IMR-90 (cell line): ENCODE data around the gene R3HDM2. TPM values are rescaled to one million over a fixed set of nuclear protein-coding genes. Genes with fewer than 3 reads are reported as not detected.

Experiments
- ATAC-seq: fragments of 200-7000 bp; cut with Tn5 transposase; 2 replicates; pipeline ENCODE4 v1.9.1; 2020; ENCODE audit warnings: low read depth, mild to moderate bottlenecking, moderate library complexity
- BruUV-seq: library from RNA; stranded (reverse); fragments of 400-500 nt; replicated peaks from 2 replicates; lab custom pipeline; 2021; lab: Mats Ljungman, UMichigan
- CTCF ChIA-PET: fragments of 300-600 bp; formaldehyde crosslinking; extraction: SDS; loops from one replicate; lab custom pipeline; 2021; ENCODE audit warnings: antibody characterized with exemption; lab: Yijun Ruan, JAX
- POLR2A ChIA-PET: fragments of 300-600 bp; sonication (Branson Sonifier 250); formaldehyde crosslinking; loops from one replicate; lab custom pipeline; 2022; ENCODE audit warnings: antibody characterized with exemption; ENCODE audit not compliant: unreplicated experiment; lab: Charles Lee
- DNase-seq: peaks from one replicate; pipeline ENCODE4 v3.0.0; 2013
- H2AFZ ChIP-seq: replicated peaks from 2 replicates; pipeline ENCODE3; 2013; ENCODE audit warnings: low read length, mild to moderate bottlenecking; ENCODE audit not compliant: poor library complexity
- H2AK5ac ChIP-seq: 2 replicates; pipeline ENCODE4 v1.6.1; 2013; ENCODE audit warnings: low read depth, low read length, inconsistent platforms
- H2AK9ac ChIP-seq: replicated peaks from 2 replicates; pipeline ENCODE3; 2013; ENCODE audit warnings: mild to moderate bottlenecking, low read depth, low read length, moderate library complexity; ENCODE audit not compliant: poor library complexity
- H2BK120ac ChIP-seq: 2 replicates; pipeline ENCODE4 v1.6.1; 2013; ENCODE audit warnings: low read depth, low read length, inconsistent platforms
- H2BK15ac ChIP-seq: 3 replicates; pipeline ENCODE4 v1.6.1; 2013; ENCODE audit warnings: low read depth, low read length, inconsistent platforms
- H2BK20ac ChIP-seq: 2 replicates; pipeline ENCODE4 v1.6.1; 2013; ENCODE audit warnings: low read depth, mild to moderate bottlenecking, inconsistent platforms, low read length, moderate library complexity
- H2BK5ac ChIP-seq: 2 replicates; pipeline ENCODE4 v1.6.1; 2013; ENCODE audit warnings: mild to moderate bottlenecking, low read depth, low read length, inconsistent platforms; ENCODE audit not compliant: poor library complexity, severe bottlenecking
- H3K14ac ChIP-seq: replicated peaks from 2 replicates; pipeline ENCODE4 v1.6.1; 2013; ENCODE audit warnings: low read depth, low read length, inconsistent platforms
- H3K18ac ChIP-seq: 2 replicates; pipeline ENCODE4 v1.6.1; 2013; ENCODE audit warnings: low read depth, low read length, control low read depth
- H3K23ac ChIP-seq: 2 replicates; pipeline ENCODE4 v1.6.1; 2013; ENCODE audit warnings: low read depth, low read length, inconsistent platforms
- H3K27ac ChIP-seq: 2 replicates; pipeline ENCODE4 v1.5.1; 2013; ENCODE audit warnings: mild to moderate bottlenecking, control low read depth, low read length; ENCODE audit not compliant: insufficient read depth
- H3K27me3 ChIP-seq: 2 replicates; pipeline ENCODE4 v1.6.1; 2013; ENCODE audit warnings: low read length; ENCODE audit not compliant: control insufficient read depth, insufficient read depth
- H3K36me3 ChIP-seq: 2 replicates; pipeline ENCODE4 v1.6.1; 2013; ENCODE audit warnings: low read length, mixed read lengths; ENCODE audit not compliant: control insufficient read depth, insufficient read depth
- H3K4ac ChIP-seq: 2 replicates; pipeline ENCODE4 v1.6.1; 2013; ENCODE audit warnings: low read depth, low read length, inconsistent platforms
- H3K4me1 ChIP-seq: 2 replicates; pipeline ENCODE4 v1.6.1; 2013; ENCODE audit warnings: low read length, mixed read lengths; ENCODE audit not compliant: control insufficient read depth, insufficient read depth
- H3K4me2 ChIP-seq: 2 replicates; pipeline ENCODE4 v1.6.1; 2013; ENCODE audit warnings: low read depth, mild to moderate bottlenecking, control low read depth, low read length, moderate library complexity
- H3K4me3 ChIP-seq: 2 replicates; pipeline ENCODE4 v1.5.1; 2013; ENCODE audit warnings: low read depth, mild to moderate bottlenecking, control low read depth, low read length, moderate library complexity; ENCODE audit not compliant: insufficient read depth
- H3K56ac ChIP-seq: 2 replicates; pipeline ENCODE4 v1.6.1; 2013; ENCODE audit warnings: low read length, inconsistent platforms; ENCODE audit not compliant: insufficient read depth; ENCODE audit errors: extremely low read depth
- H3K79me1 ChIP-seq, 2 experiments: 2 replicates each; pipeline ENCODE4 v1.6.1; 2013; ENCODE audit warnings: low read length in 2 of 2, inconsistent platforms in 1 of 2, low read depth in 1 of 2
- H3K9ac ChIP-seq: 2 replicates; pipeline ENCODE4 v1.6.1; 2013; ENCODE audit warnings: low read depth, low read length, control low read depth
- H3K9me1 ChIP-seq: 2 replicates; pipeline ENCODE4 v1.6.1; 2013; ENCODE audit warnings: low read length, inconsistent platforms; ENCODE audit not compliant: insufficient read depth
- H3K9me3 ChIP-seq: 2 replicates; pipeline ENCODE4 v1.6.1; 2013; ENCODE audit warnings: low read length; ENCODE audit not compliant: control insufficient read depth, insufficient read depth
- H4K20me1 ChIP-seq: 2 replicates; pipeline ENCODE4 v1.6.1; 2013; ENCODE audit warnings: low read length, inconsistent platforms; ENCODE audit not compliant: insufficient read depth
- H4K5ac ChIP-seq: 2 replicates; pipeline ENCODE4 v1.6.1; 2013; ENCODE audit warnings: mild to moderate bottlenecking, low read depth, low read length, control low read depth
- H4K8ac ChIP-seq, 2 experiments: 2 replicates each; pipeline ENCODE4 v1.6.1; 2013; ENCODE audit warnings: low read depth in 2 of 2, low read length in 2 of 2, control low read depth in 1 of 2, inconsistent platforms in 1 of 2
- H4K91ac ChIP-seq: 2 replicates; pipeline ENCODE4 v1.6.1; 2013; ENCODE audit warnings: low read depth, low read length, inconsistent platforms; ENCODE audit not compliant: insufficient read depth
- CHD1 ChIP-seq: IDR thresholded peaks from 2 replicates; pipeline ENCODE4 v1.6.1; 2012; ENCODE audit warnings: low read depth, low read length, improper control_type of control experiment
- ELK1 ChIP-seq: fragments of 150-350 bp; IDR thresholded peaks from 2 replicates; pipeline ENCODE4 v1.6.1; 2016; ENCODE audit warnings: low read depth, mild to moderate bottlenecking, low read length, moderate library complexity, borderline replicate concordance
- POLR2A ChIP-seq: IDR thresholded peaks from 2 replicates; pipeline ENCODE4 v1.6.1; 2012; ENCODE audit warnings: mild to moderate bottlenecking, low read depth, low read length
- dilution Hi-C: fragments of 300-500 bp; cut with HindIII; formaldehyde crosslinking; loops from one replicate; pipeline ENCODE4 v1.14.3; 2018; ENCODE audit warnings: low sequenced_read_pairs; ENCODE audit not compliant: unreplicated experiment
- in situ Hi-C: fragments of 300-500 bp; cut with MboI; formaldehyde crosslinking; loops from 3 replicates; pipeline ENCODE4 v1.14.3; 2019; ENCODE audit warnings: low sequenced_read_pairs, inconsistent platforms, mixed read lengths
- intact Hi-C: fragments of 100-400 bp; cut with micrococcal nuclease; formaldehyde crosslinking; loops from 2 replicates; pipeline ENCODE4 v1.10.0; 2022
- polyA plus RNA-seq, 3 experiments: library from polyadenylated mRNA; depleted of rRNA; stranded (reverse); fragments of >200 nt; gene quantifications; 2 replicates each; pipeline ENCODE4 v1.2.3, GENCODE V29; 2012; ENCODE audit warnings: low replicate concordance in 1 of 3
- total RNA-seq: library from RNA; depleted of rRNA; stranded (reverse); fragments of >200 nt; gene quantifications from 2 replicates; pipeline ENCODE4 v1.2.3, GENCODE V29; 2012

R3HDM2 gene
- total and polyA plus RNA-seq, 2 of the 4 experiments (the other 2 are of a cell fraction) = 7.5 to 28.4 TPM

- H3K9ac ChIP-seq = no peak overlapping the region
- no peak overlapping the region for H3K4me2 ChIP-seq
- H3K4me3 ChIP-seq = no peak overlapping the region
- H3K14ac ChIP-seq = no peak overlapping the region
- in situ Hi-C loops = no loop called here
- H2BK120ac ChIP-seq = no peak overlapping the region
- no peak overlapping the region for H2BK15ac ChIP-seq
- no peak overlapping the region for H2BK20ac ChIP-seq
- peaks cover 7 to 17% of the 10 kb centered on the region in 2 experiments for H3K79me1 ChIP-seq
- no peak for DNase-seq
- ATAC-seq = no peak
- H3K27me3 ChIP-seq = no peaks in the 10 kb centered on the region
- H4K5ac ChIP-seq = no peak overlapping the region
- no peak overlapping the region for H2AFZ ChIP-seq
- H3K36me3 ChIP-seq = no peaks in the 10 kb centered on the region; the same call in 1 of the 2 replicates
- dilution Hi-C loops = no loop called here
- no peak overlapping the region for H2AK9ac ChIP-seq
- no peak overlapping the region for H4K91ac ChIP-seq
- ChIA-PET CTCF (no interaction called here), POLR2A (no interaction called here)
- H3K27ac ChIP-seq = no peak overlapping the region
- no peak overlapping the region for H4K8ac ChIP-seq
- no peak overlapping the region for H3K18ac ChIP-seq
- no peak overlapping the region for H3K4ac ChIP-seq
- no peak overlapping the region for H2BK5ac ChIP-seq
- H2AK5ac ChIP-seq = no peak overlapping the region
- H3K4me1 ChIP-seq = no peaks in the 10 kb centered on the region
- intact Hi-C loops = no loop called here
- H3K23ac ChIP-seq = no peak overlapping the region
- no peak for TF ChIP-seq POLR2A
- no peak for TF ChIP-seq CHD1
- TF ChIP-seq ELK1 = no peak
- no peaks in the 10 kb centered on the region for H3K9me3 ChIP-seq
- H3K9me1 ChIP-seq = 0 out of 2 replicates have a peak, but pooled peaks cover 4% of the 10 kb centered on the region
- H4K20me1 ChIP-seq = no peaks in the 10 kb centered on the region; the same call in 1 of the 2 replicates
- no peak overlapping the region for H3K56ac ChIP-seq
- BruUV-seq = no TSS peak
Observed at GRCh38 chr12:57325395-57325794, 105.4 kb downstream of the R3HDM2 start.
